Mammary epithelial cell (primary cell): ENCODE measurements around the gene KIAA1755.

Source experiments
- EZH2 ChIP-seq: IDR thresholded peaks from 2 replicates; pipeline ENCODE4 v1.6.1; 2012; ENCODE audit warnings: low read length, inconsistent platforms, borderline replicate concordance
- TF ChIP-seq, protein P1 (sequence below), 2 donors: IDR thresholded peaks in 1 of 2; conservative IDR thresholded peaks in 1 of 2; 2 replicates each; pipeline ENCODE4 v1.5.1; 2011 to 2012; ENCODE audit warnings: inconsistent platforms in 2 of 2, low read length in 2 of 2, mild to moderate bottlenecking in 2 of 2, control low read depth in 1 of 2, low read depth in 1 of 2; ENCODE audit not compliant: insufficient read depth in 1 of 2; ENCODE audit errors: extremely low read depth in 1 of 2

- TF ChIP-seq, protein P1, sequence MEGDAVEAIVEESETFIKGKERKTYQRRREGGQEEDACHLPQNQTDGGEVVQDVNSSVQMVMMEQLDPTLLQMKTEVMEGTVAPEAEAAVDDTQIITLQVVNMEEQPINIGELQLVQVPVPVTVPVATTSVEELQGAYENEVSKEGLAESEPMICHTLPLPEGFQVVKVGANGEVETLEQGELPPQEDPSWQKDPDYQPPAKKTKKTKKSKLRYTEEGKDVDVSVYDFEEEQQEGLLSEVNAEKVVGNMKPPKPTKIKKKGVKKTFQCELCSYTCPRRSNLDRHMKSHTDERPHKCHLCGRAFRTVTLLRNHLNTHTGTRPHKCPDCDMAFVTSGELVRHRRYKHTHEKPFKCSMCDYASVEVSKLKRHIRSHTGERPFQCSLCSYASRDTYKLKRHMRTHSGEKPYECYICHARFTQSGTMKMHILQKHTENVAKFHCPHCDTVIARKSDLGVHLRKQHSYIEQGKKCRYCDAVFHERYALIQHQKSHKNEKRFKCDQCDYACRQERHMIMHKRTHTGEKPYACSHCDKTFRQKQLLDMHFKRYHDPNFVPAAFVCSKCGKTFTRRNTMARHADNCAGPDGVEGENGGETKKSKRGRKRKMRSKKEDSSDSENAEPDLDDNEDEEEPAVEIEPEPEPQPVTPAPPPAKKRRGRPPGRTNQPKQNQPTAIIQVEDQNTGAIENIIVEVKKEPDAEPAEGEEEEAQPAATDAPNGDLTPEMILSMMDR (conservative IDR thresholded peaks at IDR 0.05 in 1 of 2, IDR thresholded peaks at IDR 0.05 in 1 of 2; ENCODE audit: extremely low read depth in 1 of 2, insufficient read depth in 1 of 2, low read depth in 1 of 2, low read length in 2 of 2), result no peak
- TF ChIP-seq EZH2, result no peak
Measured at GRCh38 chr20:38241201-38241600, 19.3 kb downstream of the KIAA1755 start.
